MM.1S (cell line): ENCODE measurements around the gene ZCCHC3.

Experiments used
- CTCF ChIP-seq: fragments of 300-600 bp; sonication (generic); IDR thresholded peaks from 2 replicates; pipeline ENCODE4 v1.5.1; 2016; ENCODE audit warnings: antibody characterized with exemption, low read length, mixed read lengths
- EZH2 ChIP-seq: fragments of 300-600 bp; sonication (generic); optimal IDR thresholded peaks from 2 replicates; pipeline ENCODE3; 2017; ENCODE audit warnings: low read depth, mild to moderate bottlenecking, antibody characterized with exemption, low read length, mixed read lengths
- EZH2phosphoT487 ChIP-seq: fragments of 300-600 bp; sonication (generic); IDR thresholded peaks from 2 replicates; pipeline ENCODE4 v1.6.1; 2018; ENCODE audit warnings: antibody characterized with exemption, low read length

DNA sequence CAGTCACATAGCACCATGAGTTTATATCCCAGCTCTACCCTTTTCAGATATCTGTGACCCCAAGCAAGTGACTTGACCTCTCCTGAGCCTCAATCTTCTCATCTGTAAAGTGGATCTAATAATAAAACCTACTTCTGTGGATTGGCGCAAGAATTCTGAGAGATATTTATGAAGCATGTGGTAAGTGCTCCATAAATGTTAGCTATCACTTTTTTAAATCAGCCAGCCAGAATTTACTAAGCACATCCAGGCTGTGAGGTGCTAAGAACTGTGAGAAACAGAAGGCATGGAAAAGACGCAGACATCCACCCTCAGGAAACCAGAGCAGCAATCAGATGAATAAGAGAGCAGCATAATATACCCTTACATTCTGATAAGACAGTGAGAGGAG, 7.7 kb upstream of the ZCCHC3 start:
- TF ChIP-seq CTCF (no peak), EZH2phosphoT487 (no peak), EZH2 (no peak)
